Vagina (tissue), 2 donors: ENCODE measurements around the gene CPA1.

ENCODE experiments used
- POLR2A ChIP-seq, 2 donors: fragments of 450-650 bp; IDR thresholded peaks; one replicate each; pipeline ENCODE4 v1.6.1; 2017; ENCODE audit warnings: antibody characterized with exemption in 2 of 2, mild to moderate bottlenecking in 2 of 2, moderate library complexity in 2 of 2
- TF ChIP-seq, protein P1 (sequence below), 3 experiments: fragments of 450-650 bp in 2 of 3; fragments of 200-600 bp in 1 of 3; sonication (generic) in 1 of 3; IDR thresholded peaks; one replicate each; pipeline ENCODE4 v1.5.1; 2017 to 2019; ENCODE audit warnings: antibody characterized with exemption in 3 of 3, mild to moderate bottlenecking in 2 of 3, moderate library complexity in 2 of 3

DNA sequence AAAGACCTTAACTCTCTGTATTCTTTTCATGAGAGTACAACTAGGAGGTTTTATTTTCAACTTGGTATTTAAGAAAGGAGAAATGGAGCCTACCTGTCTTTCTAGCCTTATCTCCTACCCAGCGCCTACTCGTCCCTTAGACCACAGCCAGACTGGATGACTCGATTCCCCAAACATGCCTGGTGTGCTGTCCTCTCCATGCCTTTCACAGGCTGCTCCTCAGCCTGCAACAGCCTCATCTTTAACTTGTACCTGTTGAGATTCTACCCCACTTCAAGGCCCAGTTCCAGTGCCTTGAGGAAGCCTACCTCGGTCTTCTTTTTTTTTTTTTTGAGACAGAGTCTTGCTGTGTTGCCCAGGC lies 29.4 kb downstream of the CPA1 start:
- TF ChIP-seq POLR2A (IDR thresholded peaks at IDR 0.05) = no peak
- TF ChIP-seq, protein P1, sequence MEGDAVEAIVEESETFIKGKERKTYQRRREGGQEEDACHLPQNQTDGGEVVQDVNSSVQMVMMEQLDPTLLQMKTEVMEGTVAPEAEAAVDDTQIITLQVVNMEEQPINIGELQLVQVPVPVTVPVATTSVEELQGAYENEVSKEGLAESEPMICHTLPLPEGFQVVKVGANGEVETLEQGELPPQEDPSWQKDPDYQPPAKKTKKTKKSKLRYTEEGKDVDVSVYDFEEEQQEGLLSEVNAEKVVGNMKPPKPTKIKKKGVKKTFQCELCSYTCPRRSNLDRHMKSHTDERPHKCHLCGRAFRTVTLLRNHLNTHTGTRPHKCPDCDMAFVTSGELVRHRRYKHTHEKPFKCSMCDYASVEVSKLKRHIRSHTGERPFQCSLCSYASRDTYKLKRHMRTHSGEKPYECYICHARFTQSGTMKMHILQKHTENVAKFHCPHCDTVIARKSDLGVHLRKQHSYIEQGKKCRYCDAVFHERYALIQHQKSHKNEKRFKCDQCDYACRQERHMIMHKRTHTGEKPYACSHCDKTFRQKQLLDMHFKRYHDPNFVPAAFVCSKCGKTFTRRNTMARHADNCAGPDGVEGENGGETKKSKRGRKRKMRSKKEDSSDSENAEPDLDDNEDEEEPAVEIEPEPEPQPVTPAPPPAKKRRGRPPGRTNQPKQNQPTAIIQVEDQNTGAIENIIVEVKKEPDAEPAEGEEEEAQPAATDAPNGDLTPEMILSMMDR (IDR thresholded peaks at IDR 0.05) = no peak
